Spinal cord (tissue), 10 donors: ENCODE data around the gene TTC17. TPM values are rescaled to one million over a fixed set of nuclear protein-coding genes. Genes with fewer than 3 reads are reported as not detected.

Experiments
- DNase-seq, 6 donors: peaks; one replicate each; pipeline versions ENCODE4 v3.0.0 to v3.0.0-alpha.2; 2013 to 2015; ENCODE audit warnings: low spot score in 6 of 6, low read depth in 4 of 6
- H3K27ac ChIP-seq: one replicate; pipeline ENCODE4 v1.5.1; 2013; ENCODE audit warnings: low read depth, low read length, control low read depth
- H3K27me3 ChIP-seq: one replicate; pipeline ENCODE4 v1.6.1; 2013; ENCODE audit warnings: low read length; ENCODE audit not compliant: control insufficient read depth, insufficient read depth
- H3K36me3 ChIP-seq: one replicate; pipeline ENCODE4 v1.6.1; 2013; ENCODE audit warnings: low read length; ENCODE audit not compliant: control insufficient read depth, insufficient read depth
- H3K4me1 ChIP-seq: one replicate; pipeline ENCODE4 v1.6.1; 2013; ENCODE audit warnings: low read length; ENCODE audit not compliant: control insufficient read depth, insufficient read depth
- H3K4me3 ChIP-seq: one replicate; pipeline ENCODE4 v1.5.1; 2013; ENCODE audit warnings: low read depth, low read length, control low read depth
- H3K9me3 ChIP-seq: one replicate; pipeline ENCODE4 v1.6.1; 2013; ENCODE audit warnings: low read length; ENCODE audit not compliant: control insufficient read depth, insufficient read depth
- WGBS: methylation state at CpG from one replicate; pipeline ENCODE4 v1.1.5; 2013; ENCODE audit warnings: missing lambda C conversion rate; ENCODE audit not compliant: insufficient coverage; 5-methylcytosine and 5-hydroxymethylcytosine counted together
- polyA plus RNA-seq, 2 donors: library from polyadenylated mRNA; unstranded; fragments of 120-200 nt; gene quantifications; one replicate each; pipeline ENCODE4 v1.2.1, GENCODE V29; 2013; ENCODE audit not compliant: insufficient read length in 2 of 2
- total RNA-seq, 2 donors: library from RNA; depleted of rRNA in 1 of 2; stranded (reverse); fragments of 120-200 nt in 1 of 2; fragments of >200 nt in 1 of 2; gene quantifications; one replicate each; pipeline versions ENCODE4 v1.2.3 to v1.2.4, GENCODE V29; 2013 to 2014
- donor health status: healthy.

TTC17 gene
- total and polyA plus RNA-seq, 4 donors = 69.1 to 122 (median 101) TPM

DNA sequence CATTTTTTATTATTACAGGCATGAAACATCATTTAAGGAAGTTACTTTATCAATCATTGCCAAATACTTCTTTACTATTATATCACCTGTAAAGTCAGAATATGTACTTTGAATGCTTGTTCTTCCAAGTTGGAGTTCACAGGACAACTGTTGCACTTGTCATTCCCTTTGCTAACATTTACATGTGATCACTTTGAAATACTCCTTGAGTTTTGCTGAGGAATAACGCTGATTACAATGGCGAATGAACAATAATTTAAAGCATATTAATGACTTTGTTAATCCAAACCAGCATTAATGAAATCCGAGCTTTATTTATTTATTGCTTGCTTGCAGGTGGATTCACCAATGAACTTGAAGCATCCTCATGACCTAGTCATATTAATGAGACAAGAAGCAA, 20.2 kb downstream of the TTC17 start:
- Histone ChIP-seq H3K9me3 (no peaks in the 10 kb centered on the region), H3K4me1 (no peaks in the 10 kb centered on the region), H3K27ac (no peak overlapping the region), H3K27me3 (no peaks in the 10 kb centered on the region), H3K4me3 (no peak overlapping the region), H3K36me3 (peaks cover 14% of the 10 kb centered on the region)
- DNase-seq = no peak
- WGBS = no CpG with 5 or more reads among the region's 3 CpGs

DNA sequence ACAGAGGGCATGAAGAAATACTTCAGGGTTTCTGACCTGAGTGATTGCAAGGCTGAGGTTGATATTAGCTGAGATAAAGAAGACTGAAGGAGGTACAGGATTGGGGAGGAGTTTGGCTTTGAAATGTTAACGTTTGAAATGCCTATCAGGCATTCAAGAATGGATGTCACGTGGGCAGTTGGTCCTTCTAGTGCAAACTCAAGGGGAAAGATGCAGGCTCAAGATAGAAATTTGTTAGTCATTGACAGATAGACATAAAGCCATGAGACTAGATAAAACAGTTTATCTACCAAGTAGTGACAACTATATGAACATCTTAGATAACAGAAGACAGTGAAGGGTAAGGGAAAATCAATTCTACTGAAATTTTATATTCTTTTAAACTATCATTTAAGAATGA, 23.1 kb downstream of the TTC17 start:
- Histone ChIP-seq H3K4me3 (no peak overlapping the region), H3K27me3 (no peaks in the 10 kb centered on the region), H3K36me3 (peaks cover 18% of the 10 kb centered on the region), H3K9me3 (no peaks in the 10 kb centered on the region), H3K4me1 (no peaks in the 10 kb centered on the region), H3K27ac (no peak overlapping the region)
- 62% methylated on average over 2 of the region's 2 CpGs for WGBS
- DNase-seq = no peak

DNA sequence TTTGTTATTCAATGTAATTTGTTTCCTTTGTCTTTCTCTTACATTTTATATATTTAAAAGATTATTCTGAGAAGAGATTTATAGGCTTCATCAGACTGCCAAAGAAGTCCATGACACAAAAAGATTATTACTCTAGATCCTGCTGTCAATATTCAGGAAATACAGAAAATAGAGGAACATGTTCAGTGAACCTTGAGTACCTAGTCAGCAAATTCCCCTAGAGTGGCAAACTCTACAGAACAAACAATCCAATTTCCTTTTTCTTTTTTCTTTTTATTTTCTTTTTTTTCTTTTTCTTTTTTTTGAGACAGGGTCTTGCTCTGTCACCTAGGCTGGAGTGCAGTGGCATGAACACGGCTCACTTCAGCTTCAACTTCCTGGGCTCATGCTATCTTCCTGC, 23.9 kb downstream of the TTC17 start:
- Histone ChIP-seq H3K27me3 (no peaks in the 10 kb centered on the region), H3K36me3 (peaks cover 18% of the 10 kb centered on the region), H3K27ac (no peak overlapping the region), H3K9me3 (no peaks in the 10 kb centered on the region), H3K4me3 (no peak overlapping the region), H3K4me1 (no peaks in the 10 kb centered on the region)
- DNase-seq = no peak
- WGBS = no CpG with 5 or more reads among the region's 1 CpG

DNA sequence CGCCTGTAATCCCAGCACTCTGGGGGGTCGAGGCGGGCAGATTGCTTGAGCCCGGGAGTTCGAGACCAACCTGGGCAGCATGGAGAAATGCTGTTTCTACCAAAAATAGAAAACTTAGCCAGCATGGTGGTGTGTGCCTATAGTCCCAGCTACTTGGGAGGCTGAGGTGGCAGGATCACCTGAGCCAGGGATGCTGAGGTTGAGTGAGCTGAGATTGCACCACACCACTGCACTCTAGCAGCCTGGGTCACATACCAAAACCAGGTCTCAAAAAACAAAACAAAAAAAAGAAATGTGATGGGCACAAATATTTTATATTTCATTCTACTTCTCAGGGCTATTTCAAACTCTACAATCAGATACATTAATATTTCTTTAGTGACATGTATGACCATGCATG, 25.7 kb downstream of the TTC17 start:
- peaks cover 18% of the 10 kb centered on the region for H3K36me3 ChIP-seq
- WGBS = 98% methylated on average over 5 of the region's 5 CpGs
- no peak overlapping the region for H3K4me3 ChIP-seq
- H3K4me1 ChIP-seq = no peaks in the 10 kb centered on the region
- H3K27ac ChIP-seq = no peak overlapping the region
- DNase-seq = no peak
- H3K9me3 ChIP-seq = no peaks in the 10 kb centered on the region
- no peaks in the 10 kb centered on the region for H3K27me3 ChIP-seq

DNA sequence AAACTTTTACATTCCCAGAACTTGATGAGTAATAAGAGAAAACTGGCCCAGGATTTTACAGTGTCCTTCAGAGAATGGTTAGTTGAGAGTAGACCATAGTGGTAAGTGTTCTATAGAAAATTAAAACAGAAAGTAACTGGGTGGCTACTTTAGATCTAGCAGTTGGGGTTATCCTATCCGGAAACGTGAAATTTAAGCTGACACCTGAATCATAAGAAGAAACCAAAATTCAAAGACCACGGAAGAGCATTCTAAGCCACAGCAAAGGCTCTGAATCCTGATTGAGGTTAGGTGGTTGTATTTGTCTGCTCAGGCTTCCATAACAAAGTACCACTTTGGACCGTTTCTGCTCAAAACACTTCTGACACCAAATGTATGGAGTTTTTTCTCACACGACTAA, 34.0 kb downstream of the TTC17 start:
- Histone ChIP-seq H3K9me3 (no peaks in the 10 kb centered on the region), H3K27ac (no peak overlapping the region), H3K4me1 (no peaks in the 10 kb centered on the region), H3K36me3 (peaks cover 10% of the 10 kb centered on the region), H3K27me3 (no peaks in the 10 kb centered on the region), H3K4me3 (no peak overlapping the region)
- DNase-seq = no peak
- 95% methylated on average over 2 of the region's 5 CpGs for WGBS

DNA sequence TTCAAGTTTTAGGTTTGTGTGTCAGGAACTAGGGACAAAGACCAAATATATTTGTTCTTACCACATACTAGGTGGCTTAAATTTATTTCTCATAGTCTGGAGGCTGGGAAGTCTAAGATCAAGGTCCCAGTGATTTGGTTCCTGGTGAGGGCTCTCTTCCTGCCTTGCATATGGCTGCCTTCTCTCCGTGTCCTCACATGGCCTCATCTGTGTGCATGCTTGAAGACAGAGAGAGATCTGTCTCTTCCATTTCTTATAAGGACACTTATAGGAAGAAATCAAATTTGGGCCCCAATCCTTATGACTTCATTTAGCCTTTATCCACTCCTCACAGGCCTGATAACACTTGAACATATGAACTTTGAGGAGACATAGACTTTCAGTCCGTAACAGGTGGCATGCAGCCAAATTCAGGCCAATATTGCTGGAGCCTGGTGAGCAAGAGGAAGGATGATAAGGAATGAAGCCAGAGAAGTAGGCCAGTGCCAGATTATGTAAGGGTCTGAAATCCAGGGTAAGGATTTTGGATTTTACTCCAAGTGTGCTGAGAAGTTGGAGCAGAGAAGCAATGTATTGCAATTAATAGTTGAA, 35.1 kb downstream of the TTC17 start:
- Histone ChIP-seq H3K27ac (no peak overlapping the region), H3K4me3 (no peak overlapping the region), H3K36me3 (peaks cover 12% of the 10 kb centered on the region), H3K27me3 (no peaks in the 10 kb centered on the region), H3K4me1 (no peaks in the 10 kb centered on the region), H3K9me3 (no peaks in the 10 kb centered on the region)
- WGBS = no CpG with 5 or more reads among the region's 2 CpGs
- peak in 1 of 6 donors; percentile 2 for DNase-seq

DNA sequence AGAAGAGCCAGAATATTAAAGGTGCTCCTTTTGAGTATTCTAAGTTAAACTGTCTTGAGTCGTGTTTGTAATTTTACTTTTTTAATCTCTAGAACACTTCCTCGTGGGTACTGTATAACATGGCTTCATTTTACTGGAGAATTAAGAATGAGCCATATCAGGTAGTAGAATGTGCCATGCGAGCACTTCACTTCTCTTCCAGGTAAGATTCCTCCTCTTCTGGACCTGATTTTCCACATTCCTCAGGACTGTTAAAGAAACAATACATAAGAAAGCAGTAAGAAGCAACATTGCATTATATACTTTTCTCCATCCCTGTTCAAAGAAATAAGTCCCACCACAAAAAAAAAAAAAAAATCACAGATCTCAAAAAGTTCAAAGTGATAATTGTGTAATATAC, 37.9 kb downstream of the TTC17 start:
- Histone ChIP-seq H3K4me1 (no peaks in the 10 kb centered on the region), H3K9me3 (no peaks in the 10 kb centered on the region), H3K27me3 (no peaks in the 10 kb centered on the region), H3K36me3 (peaks cover 12% of the 10 kb centered on the region), H3K27ac (no peak overlapping the region), H3K4me3 (no peak overlapping the region)
- no CpG with 5 or more reads among the region's 3 CpGs for WGBS
- no peak for DNase-seq

DNA sequence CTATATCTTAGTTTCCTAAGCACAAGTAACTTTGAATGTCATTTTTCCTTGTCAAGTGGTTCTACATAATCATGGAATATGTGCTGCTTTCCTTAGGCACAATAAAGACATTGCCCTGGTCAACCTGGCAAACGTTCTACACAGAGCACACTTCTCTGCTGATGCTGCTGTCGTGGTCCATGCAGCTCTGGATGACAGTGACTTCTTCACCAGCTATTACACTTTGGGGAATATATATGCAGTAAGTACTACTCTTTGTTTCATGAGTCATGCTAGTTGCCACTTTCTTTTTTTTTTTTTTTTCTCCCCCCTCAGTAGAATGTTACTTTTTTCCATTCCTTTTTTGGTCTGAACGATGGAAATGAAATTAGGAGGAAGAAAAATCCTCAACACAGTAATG, 38.5 kb downstream of the TTC17 start:
- no peak overlapping the region for H3K27ac ChIP-seq
- peaks cover 14% of the 10 kb centered on the region for H3K36me3 ChIP-seq
- no peak overlapping the region for H3K4me3 ChIP-seq
- H3K27me3 ChIP-seq = no peaks in the 10 kb centered on the region
- no peak for DNase-seq
- no peaks in the 10 kb centered on the region for H3K9me3 ChIP-seq
- H3K4me1 ChIP-seq = no peaks in the 10 kb centered on the region
- no CpG with 5 or more reads among the region's 3 CpGs for WGBS

DNA sequence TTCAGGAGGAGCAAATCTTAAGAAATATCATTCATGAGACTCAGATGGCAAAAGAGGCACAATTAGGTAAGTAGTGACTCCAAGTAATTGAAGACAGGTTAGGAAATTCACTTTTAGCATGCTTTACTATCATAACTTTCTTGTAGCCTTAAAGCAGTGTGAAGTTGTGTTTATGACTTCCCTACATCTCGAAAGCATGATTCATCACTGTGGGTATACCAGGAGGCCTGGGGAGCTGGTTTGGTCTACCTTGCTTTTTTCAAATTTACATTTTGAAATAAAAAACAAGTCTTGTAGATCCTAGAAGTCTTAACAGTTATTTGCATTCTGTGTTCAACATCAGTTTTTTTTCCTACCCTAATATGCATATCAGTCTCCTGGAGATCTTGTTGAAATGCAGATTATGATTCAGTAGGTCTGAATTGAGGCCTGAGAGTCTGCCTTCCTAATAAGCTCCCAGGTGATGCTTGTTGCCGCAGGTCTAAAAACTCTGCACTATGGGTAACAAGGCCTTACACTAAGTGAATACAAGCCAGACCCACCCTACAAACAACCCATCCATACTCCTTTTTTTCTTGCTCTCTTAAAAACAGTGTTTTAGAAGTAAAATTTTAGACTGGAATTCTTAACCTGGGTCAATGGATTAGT, 41.4 kb downstream of the TTC17 start:
- no CpG with 5 or more reads among the region's 2 CpGs for WGBS
- Histone ChIP-seq H3K27ac (no peak overlapping the region), H3K4me3 (no peak overlapping the region), H3K4me1 (no peaks in the 10 kb centered on the region), H3K9me3 (no peaks in the 10 kb centered on the region), H3K27me3 (no peaks in the 10 kb centered on the region), H3K36me3 (peaks cover 11% of the 10 kb centered on the region)
- DNase-seq = no peak

DNA sequence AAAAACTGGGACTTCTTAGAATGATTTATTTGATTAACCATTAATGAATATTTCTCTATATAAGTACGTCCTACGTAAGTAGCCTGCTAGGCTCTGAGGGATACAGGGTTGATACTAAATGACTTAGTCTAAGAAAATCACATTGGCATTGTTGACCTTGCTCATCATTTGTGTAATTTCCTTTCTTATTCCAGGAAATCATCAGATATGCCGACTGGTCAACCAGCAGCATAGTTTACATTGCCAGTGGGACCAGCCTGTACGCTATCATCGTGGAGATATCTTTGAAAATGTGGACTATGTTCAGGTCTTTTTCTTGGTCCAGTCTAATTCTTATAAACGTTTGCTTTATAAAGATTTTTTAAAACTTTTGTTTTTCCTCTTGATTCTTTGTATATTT, 42.5 kb downstream of the TTC17 start:
- Histone ChIP-seq H3K4me3 (no peak overlapping the region), H3K4me1 (no peaks in the 10 kb centered on the region), H3K36me3 (peaks cover 10% of the 10 kb centered on the region), H3K27ac (no peak overlapping the region), H3K9me3 (no peaks in the 10 kb centered on the region), H3K27me3 (no peaks in the 10 kb centered on the region)
- WGBS = no CpG with 5 or more reads among the region's 6 CpGs
- no peak for DNase-seq
